22Rv1 (cell line): ENCODE data around the gene NOVA2.

Source experiments
- CTCF ChIP-seq: fragments of 450-650 bp; IDR thresholded peaks from 2 replicates; pipeline ENCODE4 v1.5.1; 2017; ENCODE audit warnings: mild to moderate bottlenecking
- ZFX ChIP-seq: fragments of 450-650 bp; IDR thresholded peaks from 2 replicates; pipeline ENCODE4 v1.6.1; 2017; ENCODE audit warnings: antibody characterized with exemption, borderline replicate concordance

GRCh38 chr19:45906221-45906620 lies 67.4 kb downstream of the NOVA2 start:
- TF ChIP-seq CTCF (no peak), ZFX (no peak)
